Measurements from ENCODE around the gene LY86.

GRCh38 chr6:6678811-6679210 is 90.3 kb downstream of the LY86 start:
- TF ChIP-seq POLR2AphosphoS5 (IDR thresholded peaks at IDR 0.05) (no peak), POLR2A (IDR thresholded peaks at IDR 0.05) (no peak), CTCF (IDR thresholded peaks at IDR 0.05) (no peak)

Data from upper lobe of left lung (tissue), 4 donors.